Measurements from ENCODE around the gene OPTC.
"Not testable (repeated sequence)": the region's sequence is repeated elsewhere in the genome, so short reads cannot be mapped to it uniquely, and the experiment has no call there.

The OPTC gene

GRCh38 chr1:203493901-203494300, at the start of gene OPTC:
Gene OPTC, plus strand, starts transcription at chr1:203494153. Its CDS starts 1,853 bp downstream, at chr1:203496006.
- H3K4me3 ChIP-seq (ENCODE audit: low read length) = no peak within 1 kb of the TSS
- DNase-seq (ENCODE audit: low read depth) = no peak
- TF ChIP-seq CTCF (IDR thresholded peaks at IDR 0.05; ENCODE audit: insufficient read depth, low read depth, low read length, missing control alignments) = no peak

GRCh38 chr1:203444171-203444576, 49.8 kb upstream of the OPTC start:
- no peak for DNase-seq (ENCODE audit: low read depth)
- H3K4me3 ChIP-seq (ENCODE audit: low read length) = no peak overlapping the region
- TF ChIP-seq CTCF (IDR thresholded peaks at IDR 0.05; ENCODE audit: insufficient read depth, low read depth, low read length, missing control alignments) = no peak

- DNase-seq (ENCODE audit: low read depth) = no peak
- TF ChIP-seq CTCF (IDR thresholded peaks at IDR 0.05; ENCODE audit: insufficient read depth, low read depth, low read length, missing control alignments) = no peak
- no peak overlapping the region for H3K4me3 ChIP-seq (ENCODE audit: low read length)
These were observed 46.8 kb upstream of the OPTC start for GRCh38 chr1:203447151-203447550.

GRCh38 chr1:203447598-203447997, 46.4 kb upstream of the OPTC start:
- H3K4me3 ChIP-seq (ENCODE audit: low read length); DNase-seq (ENCODE audit: low read depth): not testable (repeated sequence)

- TF ChIP-seq CTCF (IDR thresholded peaks at IDR 0.05; ENCODE audit: insufficient read depth, low read depth, low read length, missing control alignments) = no peak
- no peak for DNase-seq (ENCODE audit: low read depth)
- no peak overlapping the region for H3K4me3 ChIP-seq (ENCODE audit: low read length)
These were observed 45.4 kb upstream of the OPTC start for GRCh38 chr1:203448521-203449061.

GRCh38 chr1:203450001-203450400, 44.0 kb upstream of the OPTC start:
- no peak overlapping the region for H3K4me3 ChIP-seq (ENCODE audit: low read length)
- no peak for DNase-seq (ENCODE audit: low read depth)
- no peak for TF ChIP-seq CTCF (IDR thresholded peaks at IDR 0.05; ENCODE audit: insufficient read depth, low read depth, low read length, missing control alignments)

GRCh38 chr1:203450479-203451149, 43.3 kb upstream of the OPTC start:
- H3K4me3 ChIP-seq (ENCODE audit: low read length) = no peak overlapping the region
- no peak for DNase-seq (ENCODE audit: low read depth)
- no peak for TF ChIP-seq CTCF (IDR thresholded peaks at IDR 0.05; ENCODE audit: insufficient read depth, low read depth, low read length, missing control alignments)

Measured in epithelial cell of esophagus (primary cell).